Measurements from ENCODE around the gene CCDC85A. TPM values are rescaled to one million over a fixed set of nuclear protein-coding genes. Genes with fewer than 3 reads are reported as not detected.

The CCDC85A gene
- total RNA-seq, 1 donor from 2014 or later, result 0.43 TPM

GRCh38 chr2:56315376-56315775 is 131.6 kb downstream of the CCDC85A start:
- Histone ChIP-seq H3K27ac (no peak overlapping the region), H2AFZ (replicated peaks) (no peak overlapping the region), H3K4me1 (no peaks in the 10 kb centered on the region), H3K4me3 (no peak overlapping the region), H3K9me3 (ENCODE audit: low read depth) (no peaks in the 10 kb centered on the region), H3K9ac (no peak overlapping the region), H3K36me3 (no peaks in the 10 kb centered on the region), H4K20me1 (ENCODE audit: low read depth) (no peaks in the 10 kb centered on the region), H3K79me2 (ENCODE audit: low read depth) (no peaks in the 10 kb centered on the region), H3K27me3 (no peaks in the 10 kb centered on the region), H3K4me2 (no peak overlapping the region), H3F3A (ENCODE audit: low read depth) (no peaks in the 10 kb centered on the region)
- no peak overlapping the region for H3K4me3 Mint-ChIP-seq
- TF ChIP-seq EZH2 (IDR thresholded peaks at IDR 0.05), result no peak
- no peak for TF ChIP-seq EZH2phosphoT487 (IDR thresholded peaks at IDR 0.05)
- TF ChIP-seq, protein P1, sequence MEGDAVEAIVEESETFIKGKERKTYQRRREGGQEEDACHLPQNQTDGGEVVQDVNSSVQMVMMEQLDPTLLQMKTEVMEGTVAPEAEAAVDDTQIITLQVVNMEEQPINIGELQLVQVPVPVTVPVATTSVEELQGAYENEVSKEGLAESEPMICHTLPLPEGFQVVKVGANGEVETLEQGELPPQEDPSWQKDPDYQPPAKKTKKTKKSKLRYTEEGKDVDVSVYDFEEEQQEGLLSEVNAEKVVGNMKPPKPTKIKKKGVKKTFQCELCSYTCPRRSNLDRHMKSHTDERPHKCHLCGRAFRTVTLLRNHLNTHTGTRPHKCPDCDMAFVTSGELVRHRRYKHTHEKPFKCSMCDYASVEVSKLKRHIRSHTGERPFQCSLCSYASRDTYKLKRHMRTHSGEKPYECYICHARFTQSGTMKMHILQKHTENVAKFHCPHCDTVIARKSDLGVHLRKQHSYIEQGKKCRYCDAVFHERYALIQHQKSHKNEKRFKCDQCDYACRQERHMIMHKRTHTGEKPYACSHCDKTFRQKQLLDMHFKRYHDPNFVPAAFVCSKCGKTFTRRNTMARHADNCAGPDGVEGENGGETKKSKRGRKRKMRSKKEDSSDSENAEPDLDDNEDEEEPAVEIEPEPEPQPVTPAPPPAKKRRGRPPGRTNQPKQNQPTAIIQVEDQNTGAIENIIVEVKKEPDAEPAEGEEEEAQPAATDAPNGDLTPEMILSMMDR (IDR thresholded peaks at IDR 0.05), result no peak
- H3K36me3 Mint-ChIP-seq, result no peaks in the 10 kb centered on the region
- DNase-seq (ENCODE audit: low spot score), result no peak
- no peak overlapping the region for H3K27ac Mint-ChIP-seq
- H3K27me3 Mint-ChIP-seq (ENCODE audit: insufficient read depth, low read depth), result peaks cover 5% of the 10 kb centered on the region
- H3K4me1 Mint-ChIP-seq, result peaks cover 6% of the 10 kb centered on the region
- H3K9me3 Mint-ChIP-seq, result no peaks in the 10 kb centered on the region

GRCh38 chr2:56316011-56316410 is 132.2 kb downstream of the CCDC85A start:
- Mint-ChIP-seq H3K27ac (no peak overlapping the region), H3K4me1 (peaks cover 6% of the 10 kb centered on the region), H3K4me3 (no peak overlapping the region), H3K9me3 (no peaks in the 10 kb centered on the region), H3K36me3 (no peaks in the 10 kb centered on the region), H3K27me3 (ENCODE audit: insufficient read depth, low read depth) (peaks cover 5% of the 10 kb centered on the region)
- H3K27ac ChIP-seq, result no peak overlapping the region
- no peaks in the 10 kb centered on the region for H3K4me1 ChIP-seq
- H3K4me3 ChIP-seq, result no peak overlapping the region
- H3K27me3 ChIP-seq, result no peaks in the 10 kb centered on the region
- no peaks in the 10 kb centered on the region for H4K20me1 ChIP-seq (ENCODE audit: low read depth)
- H3K9ac ChIP-seq, result no peak overlapping the region
- TF ChIP-seq, protein P1 (IDR thresholded peaks at IDR 0.05), result no peak
- TF ChIP-seq EZH2phosphoT487 (IDR thresholded peaks at IDR 0.05), result no peak
- no peak for TF ChIP-seq EZH2 (IDR thresholded peaks at IDR 0.05)
- H3K79me2 ChIP-seq (ENCODE audit: low read depth), result no peaks in the 10 kb centered on the region
- no peaks in the 10 kb centered on the region for H3F3A ChIP-seq (ENCODE audit: low read depth)
- H3K36me3 ChIP-seq, result no peaks in the 10 kb centered on the region
- no peak overlapping the region for H3K4me2 ChIP-seq
- H2AFZ ChIP-seq (replicated peaks), result no peak overlapping the region
- no peak for DNase-seq (ENCODE audit: low spot score)
- no peaks in the 10 kb centered on the region for H3K9me3 ChIP-seq (ENCODE audit: low read depth)

GRCh38 chr2:56318147-56318546 is 134.4 kb downstream of the CCDC85A start:
- Mint-ChIP-seq H3K4me1 (peaks cover 6% of the 10 kb centered on the region), H3K36me3 (no peaks in the 10 kb centered on the region), H3K9me3 (no peaks in the 10 kb centered on the region), H3K27me3 (ENCODE audit: insufficient read depth, low read depth) (peaks cover 2% of the 10 kb centered on the region), H3K4me3 (no peak overlapping the region), H3K27ac (no peak overlapping the region)
- TF ChIP-seq, protein P1 (IDR thresholded peaks at IDR 0.05), result no peak
- TF ChIP-seq EZH2phosphoT487 (IDR thresholded peaks at IDR 0.05), result no peak
- TF ChIP-seq EZH2 (IDR thresholded peaks at IDR 0.05), result no peak
- Histone ChIP-seq H3K9ac (no peak overlapping the region), H3K27ac (no peak overlapping the region), H3F3A (ENCODE audit: low read depth) (no peaks in the 10 kb centered on the region), H3K36me3 (no peaks in the 10 kb centered on the region), H4K20me1 (ENCODE audit: low read depth) (no peaks in the 10 kb centered on the region), H3K27me3 (no peaks in the 10 kb centered on the region), H3K4me3 (no peak overlapping the region), H2AFZ (replicated peaks) (no peak overlapping the region), H3K79me2 (ENCODE audit: low read depth) (no peaks in the 10 kb centered on the region), H3K4me1 (no peaks in the 10 kb centered on the region), H3K9me3 (ENCODE audit: low read depth) (no peaks in the 10 kb centered on the region), H3K4me2 (no peak overlapping the region)
- DNase-seq (ENCODE audit: low spot score), result no peak

Measured in neural progenitor cell (in vitro differentiated cells).